RPMI7951 (cell line): ENCODE measurements around the gene EHBP1L1. TPM values are rescaled to one million over a fixed set of nuclear protein-coding genes. Genes with fewer than 3 reads are reported as not detected.
A peak's percentile ranks its signal among the peaks of the same experiment; 100 is the strongest.

Source experiments
- DNase-seq: peaks from one replicate; pipeline ENCODE4 v3.0.0-alpha.2; 2012; ENCODE audit warnings: low read depth
- total RNA-seq: library from RNA; depleted of rRNA; stranded (reverse); fragments of >200 nt; shearing (Covaris generic); gene quantifications from 2 replicates; pipeline ENCODE4 v1.2.3, GENCODE V29; 2014

EHBP1L1 gene
- total RNA-seq, 1 experiment from 2014 or later = 22.8 TPM

DNA sequence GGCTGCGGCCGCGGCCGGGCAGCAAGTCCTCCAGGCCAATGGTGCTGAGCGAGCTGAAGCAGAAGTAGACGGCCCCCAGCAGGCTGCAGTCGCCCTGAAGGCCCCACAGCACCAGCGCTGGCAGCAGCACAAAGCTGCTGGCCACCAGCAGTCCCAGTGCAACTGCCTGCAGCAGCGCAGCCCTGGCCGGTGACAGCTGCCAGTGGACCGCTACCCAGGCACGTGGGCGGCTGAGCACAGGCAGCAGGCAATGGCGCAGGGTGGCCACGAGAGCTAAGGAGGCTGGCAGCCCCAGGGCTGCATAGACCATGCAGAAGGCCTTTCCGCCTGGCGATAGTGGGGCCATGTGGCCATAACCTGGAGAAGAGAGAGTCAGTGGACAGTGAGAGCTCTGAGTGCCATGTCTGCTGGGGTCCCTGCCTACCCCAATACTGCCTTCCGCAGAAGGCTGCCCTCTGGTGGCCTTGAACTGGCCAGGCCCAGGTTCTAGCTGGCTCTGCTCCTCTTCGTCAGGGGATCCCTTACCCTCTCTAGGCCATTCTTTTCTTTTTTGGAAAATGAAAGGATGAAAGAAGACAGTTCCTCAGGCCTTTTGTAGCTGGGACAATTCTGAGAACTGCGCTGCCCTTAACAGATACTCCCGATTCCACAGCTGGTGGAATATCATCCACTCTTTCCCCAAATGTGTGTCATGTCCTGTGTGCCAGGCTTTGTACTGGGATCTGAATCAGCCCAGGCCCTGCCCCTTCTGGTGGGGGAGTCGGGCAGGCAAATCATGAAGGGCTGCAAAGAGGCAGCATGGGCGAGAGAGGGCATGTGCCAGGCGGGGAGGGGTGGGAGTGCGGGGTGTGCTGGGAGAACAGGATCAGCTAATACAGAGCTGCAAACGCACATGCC lies 17.9 kb downstream of the EHBP1L1 start:
- DNase-seq = no peak

DNA sequence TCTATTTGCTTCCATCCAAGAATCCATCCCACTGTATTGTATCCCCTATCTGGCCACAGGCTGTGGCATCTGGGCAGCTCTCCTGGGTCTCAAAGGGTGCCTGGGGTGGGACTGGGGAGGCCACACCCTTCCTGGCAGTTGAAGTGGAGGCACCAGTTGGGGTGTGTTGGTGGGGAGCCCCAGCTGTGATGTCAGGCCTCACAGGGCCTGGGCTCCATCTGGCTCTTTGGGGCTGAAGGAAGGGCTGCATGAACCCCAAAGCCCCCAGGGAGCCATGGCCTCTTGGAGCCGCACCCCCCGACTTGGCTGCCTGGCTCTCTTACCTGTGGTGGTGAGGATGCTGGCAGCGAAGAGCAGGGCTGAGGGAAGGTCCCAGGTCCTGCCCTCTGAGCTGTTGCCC lies 19.3 kb downstream of the EHBP1L1 start:
- no peak for DNase-seq

DNA sequence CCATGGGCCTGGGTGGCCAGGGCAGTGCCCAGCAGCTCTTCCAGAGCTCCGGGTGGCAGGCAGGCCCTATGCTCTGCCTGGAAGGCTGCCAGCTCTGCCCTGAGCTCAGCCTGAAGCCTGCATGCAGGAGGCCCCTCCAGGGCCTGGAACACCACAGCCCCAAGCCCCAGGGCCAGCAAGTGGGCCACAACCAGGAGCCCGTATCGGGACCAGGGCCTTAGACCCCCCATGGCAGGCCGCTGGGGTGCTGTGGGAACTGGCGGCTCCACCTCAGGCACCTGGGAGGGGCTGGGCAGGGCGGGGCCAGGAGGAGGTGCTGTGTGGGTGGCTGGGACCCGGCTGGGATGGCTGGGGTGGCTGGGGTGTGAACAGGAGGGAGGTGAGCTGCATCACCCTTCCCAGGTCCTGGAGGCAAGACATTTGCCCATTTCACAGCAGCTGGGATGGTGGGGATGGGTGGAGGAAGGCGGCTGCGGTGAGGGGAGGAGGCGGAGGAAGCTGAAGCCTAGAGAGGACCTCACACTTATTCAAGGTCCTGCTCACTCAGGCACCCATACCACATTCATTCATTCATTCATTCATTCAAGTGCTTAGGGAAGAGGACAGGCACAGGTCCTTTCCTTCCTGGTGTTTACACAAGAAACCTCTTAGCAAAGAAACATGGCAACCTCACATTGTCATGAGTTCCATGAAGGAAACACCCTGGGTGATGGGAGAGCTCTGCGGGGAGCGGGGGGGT lies 19.9 kb downstream of the EHBP1L1 start, which contains the start of gene KCNK7:
TSS of gene KCNK7 (minus strand) at position 258 of the 739 bp plus-strand sequence. CDS start at position 230, 28 bp downstream.
- DNase-seq = no peak

DNA sequence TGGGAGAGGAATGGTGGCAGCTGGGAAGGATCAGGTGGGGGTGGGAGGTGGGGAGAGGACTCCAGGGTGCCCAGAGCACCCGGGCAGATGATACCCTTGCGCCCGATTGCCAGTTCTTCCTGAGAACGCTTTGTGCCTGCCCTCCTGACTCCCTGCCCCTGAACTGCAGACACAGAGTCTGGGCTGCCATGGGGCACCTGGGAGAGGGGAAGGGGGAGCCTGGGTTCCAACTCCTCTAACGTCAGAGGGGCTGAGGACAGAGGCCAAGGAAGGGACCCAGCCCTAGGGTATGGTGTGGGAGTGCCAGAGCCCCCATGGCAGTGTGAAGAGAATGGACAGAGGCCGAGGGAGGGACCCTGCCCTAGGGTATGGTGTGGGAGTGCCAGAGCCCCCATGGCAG lies 20.7 kb downstream of the EHBP1L1 start:
- DNase-seq = no peak

DNA sequence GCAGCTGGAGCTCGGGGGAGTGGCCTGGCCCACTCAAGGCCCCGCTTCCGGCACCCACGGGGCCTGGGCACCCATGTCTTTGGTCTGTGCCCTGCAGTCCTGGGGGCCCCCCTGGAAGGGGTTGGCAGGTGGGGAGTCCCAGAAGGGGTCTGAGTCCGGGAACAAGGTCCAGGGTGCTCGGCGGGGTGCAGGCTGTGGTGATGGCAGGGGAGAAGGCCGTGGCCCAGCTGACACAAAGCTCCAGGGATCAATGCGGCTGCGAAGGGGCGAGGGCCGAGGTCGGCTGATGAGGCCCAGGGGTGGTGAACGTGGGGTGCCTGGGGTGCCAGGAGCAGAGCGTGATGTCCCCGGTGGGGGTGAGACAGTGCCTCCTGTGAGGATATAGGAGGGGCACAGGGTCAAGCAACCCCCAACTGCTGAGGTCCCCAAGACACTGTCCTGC lies 22.4 kb downstream of the EHBP1L1 start:
- DNase-seq = no peak

DNA sequence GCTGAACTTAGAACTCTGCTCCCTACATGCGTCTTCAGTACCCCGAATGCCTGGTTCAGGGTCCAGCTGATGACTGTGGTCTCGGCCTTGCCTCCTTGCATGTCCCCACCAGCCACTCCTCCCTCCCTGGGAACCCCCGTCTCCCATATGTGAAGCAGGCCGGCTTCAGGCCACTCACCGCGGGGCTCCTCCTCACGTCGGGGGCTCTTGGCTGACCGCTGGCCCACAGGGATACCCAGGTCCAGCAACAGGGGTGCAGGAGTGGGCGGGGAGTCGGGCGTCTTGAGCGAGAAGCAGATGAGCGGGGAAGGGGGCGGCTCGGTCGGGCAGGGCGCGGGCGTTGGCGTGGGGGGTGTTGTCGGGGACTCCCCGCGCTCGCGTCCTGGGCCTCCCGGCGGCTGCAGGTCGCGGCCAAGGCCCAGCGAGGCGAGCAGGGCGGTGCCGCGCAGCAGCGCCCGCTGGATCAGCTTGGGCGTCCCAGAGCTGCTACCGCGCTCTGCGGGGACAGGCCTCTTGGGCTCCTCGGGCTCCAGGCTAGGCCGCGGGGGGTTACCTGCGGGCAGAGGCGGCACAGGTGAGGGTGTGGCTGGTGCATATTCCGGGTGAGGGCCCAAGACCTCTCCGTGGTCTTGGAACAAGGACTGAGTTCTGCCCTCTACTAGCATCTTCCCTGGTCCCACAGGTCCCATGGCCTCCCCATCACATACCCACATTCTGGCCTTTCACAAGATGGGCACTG lies 23.5 kb downstream of the EHBP1L1 start:
- DNase-seq = no peak

DNA sequence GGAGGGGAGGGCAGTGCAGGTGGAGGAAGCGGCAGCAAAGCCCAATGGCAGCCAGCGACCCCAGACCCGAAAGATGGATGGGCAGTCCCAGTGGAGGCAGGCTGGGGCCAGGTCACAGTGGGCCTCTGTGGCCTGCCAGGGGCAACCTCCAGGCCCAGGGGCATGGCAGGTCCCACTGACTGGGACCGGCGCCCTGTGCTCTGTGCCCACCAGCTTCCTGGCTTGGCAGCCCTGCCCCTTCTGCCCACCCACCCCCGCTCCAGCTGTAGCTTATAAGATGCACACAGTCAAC lies 24.0 kb downstream of the EHBP1L1 start:
- no peak for DNase-seq

DNA sequence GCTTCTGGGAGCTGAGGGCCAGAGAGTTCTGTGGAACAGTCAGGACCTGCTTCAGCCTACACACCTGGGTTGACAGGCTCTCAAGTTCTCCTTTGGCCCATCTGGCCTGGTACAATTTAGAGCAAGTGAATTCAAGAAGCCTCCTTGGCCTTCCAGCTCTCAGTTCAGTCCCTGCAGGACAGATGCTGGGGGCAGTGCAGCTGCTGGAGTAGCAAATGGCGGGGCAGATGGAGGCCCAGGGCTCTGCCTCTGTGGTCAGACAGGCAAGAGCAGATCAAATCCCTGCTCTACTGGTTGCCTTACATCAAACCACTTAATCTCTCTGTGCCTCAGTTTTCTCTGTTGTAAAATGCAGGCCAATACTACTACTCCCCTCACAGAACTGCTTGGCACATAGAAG lies 28.4 kb downstream of the EHBP1L1 start:
- no peak for DNase-seq

DNA sequence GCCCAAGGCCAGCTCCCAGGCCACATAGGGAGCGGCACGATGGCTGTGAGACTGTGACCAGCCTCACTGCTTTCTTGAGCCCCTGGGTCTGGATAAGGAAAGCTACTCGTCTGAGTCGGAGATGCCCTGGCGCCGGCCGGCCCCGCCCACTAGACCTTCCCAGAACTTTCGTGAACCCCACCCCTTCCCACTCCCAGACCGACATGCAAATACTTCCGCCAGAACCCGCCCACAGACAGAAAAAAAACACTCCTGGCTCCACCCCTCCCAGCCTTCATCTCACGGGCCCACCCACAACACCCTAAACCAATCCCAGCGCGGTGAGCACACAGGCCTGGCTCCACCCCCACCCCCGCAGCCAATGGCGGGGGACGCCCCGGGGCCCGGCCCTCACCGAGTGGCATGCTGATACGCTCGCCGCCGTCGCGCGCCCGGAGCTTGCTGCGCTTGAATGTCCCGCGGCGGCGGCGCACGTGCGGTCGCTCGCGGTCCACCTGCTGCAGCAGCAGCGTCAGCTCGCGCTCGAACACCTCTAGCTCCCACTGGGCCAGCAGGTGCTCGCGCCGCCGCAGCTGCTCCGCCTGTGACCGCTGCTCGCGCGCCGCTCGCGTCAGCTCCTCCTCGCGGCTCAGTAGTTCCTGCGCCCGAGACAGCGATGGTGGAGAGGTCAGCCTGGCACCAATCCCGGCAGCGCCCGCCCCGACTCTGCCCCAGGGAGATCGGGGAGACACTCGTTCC lies 31.2 kb downstream of the EHBP1L1 start:
- DNase-seq = no peak

DNA sequence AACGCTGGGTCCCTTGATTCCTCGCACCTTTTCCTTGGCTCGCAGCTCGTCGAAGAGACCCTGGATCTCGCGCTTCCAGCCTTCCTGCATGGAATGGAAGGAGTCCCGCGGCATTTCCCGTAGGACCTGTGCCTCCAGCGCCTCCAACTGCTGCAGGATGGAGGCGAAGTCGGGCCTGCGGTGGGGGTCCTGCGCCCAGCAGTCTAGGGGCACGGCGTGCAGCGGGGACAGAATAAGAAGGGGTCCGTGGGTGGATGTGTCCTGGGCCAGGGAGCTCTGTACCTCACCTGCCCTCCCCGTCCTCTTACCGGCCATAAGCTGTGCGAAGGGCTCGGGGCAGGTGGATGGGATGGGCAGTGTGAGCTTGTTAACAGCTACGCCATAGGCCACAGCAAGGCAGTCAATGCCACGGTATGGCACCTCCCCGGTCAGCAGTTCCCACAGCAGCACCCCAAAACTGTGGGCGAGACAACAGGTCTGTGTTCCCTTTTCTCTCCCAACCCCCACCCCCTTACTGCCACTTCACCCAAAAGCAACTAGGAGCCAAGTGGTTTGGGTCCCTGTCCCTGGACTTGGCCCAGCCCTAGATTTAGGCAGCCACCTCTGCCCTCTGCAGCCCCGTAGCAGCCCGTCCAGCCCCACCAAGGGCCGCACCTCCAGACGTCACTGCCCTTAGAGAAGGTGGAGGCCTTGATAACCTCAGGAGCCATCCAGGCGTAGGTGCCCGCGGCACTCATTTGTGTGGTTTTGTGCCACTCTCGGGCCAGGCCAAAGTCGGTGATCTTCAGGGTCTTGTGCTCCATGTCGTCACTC lies 32.0 kb downstream of the EHBP1L1 start:
- DNase-seq = no peak

DNA sequence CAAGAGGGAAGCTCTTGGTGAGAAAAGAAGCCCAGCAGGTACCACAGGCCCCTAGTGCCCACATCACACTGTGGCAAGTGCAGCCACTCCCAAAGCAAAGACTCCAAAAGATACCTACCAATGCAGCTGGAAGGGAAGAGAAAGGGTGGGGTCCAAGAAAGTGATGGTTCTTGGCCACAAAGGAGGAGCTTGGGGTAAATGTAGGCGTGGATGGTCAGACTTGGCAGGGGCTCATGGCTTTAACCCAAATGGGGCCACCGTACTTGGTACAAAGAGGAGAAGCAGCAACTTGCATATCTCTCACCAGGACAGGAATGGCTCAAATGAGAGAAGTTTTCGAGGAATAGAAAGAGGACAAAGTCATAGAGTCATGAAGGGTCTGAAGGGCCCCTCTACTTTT lies 33.4 kb downstream of the EHBP1L1 start:
- DNase-seq = no peak

DNA sequence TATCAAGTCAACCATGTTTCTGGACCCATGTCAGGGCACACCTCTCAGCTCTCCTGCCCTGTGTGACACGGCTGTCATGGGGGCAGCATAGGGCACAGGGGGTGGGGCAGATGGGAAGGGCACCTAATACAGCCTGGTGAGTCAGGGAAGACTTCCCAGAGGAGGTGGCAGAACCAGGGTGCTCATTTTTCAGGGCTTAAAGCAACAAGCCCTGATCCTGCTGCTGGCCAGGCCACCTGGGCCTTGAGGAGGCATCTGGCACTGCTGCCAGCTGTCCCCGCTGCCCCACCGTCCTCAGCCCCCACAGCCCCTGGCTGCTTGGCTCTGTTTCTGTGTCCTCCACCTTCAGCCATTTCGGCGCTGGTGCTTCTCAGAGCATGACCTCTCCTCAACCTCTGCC lies 33.8 kb downstream of the EHBP1L1 start:
- no peak for DNase-seq

DNA sequence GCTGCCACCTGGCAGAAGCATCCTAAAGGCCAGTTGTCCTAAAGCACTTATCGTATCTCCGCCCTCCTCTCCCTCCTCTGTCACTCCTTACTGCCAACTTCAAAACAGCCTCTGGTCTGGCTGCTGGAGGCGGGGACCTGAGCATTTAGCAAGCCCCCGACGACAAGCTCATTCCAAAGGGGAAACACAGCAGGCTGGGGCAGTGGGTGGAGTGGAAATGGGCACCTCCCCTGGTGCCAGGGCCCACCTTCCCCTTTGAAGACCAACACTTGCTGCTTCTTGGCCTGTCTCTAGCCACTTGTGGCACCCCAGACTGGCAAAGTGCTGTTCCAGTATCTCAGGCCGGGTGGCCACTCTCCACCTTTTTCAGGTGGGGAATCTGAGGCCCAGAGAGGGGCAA lies 34.6 kb downstream of the EHBP1L1 start:
- DNase-seq = no peak

DNA sequence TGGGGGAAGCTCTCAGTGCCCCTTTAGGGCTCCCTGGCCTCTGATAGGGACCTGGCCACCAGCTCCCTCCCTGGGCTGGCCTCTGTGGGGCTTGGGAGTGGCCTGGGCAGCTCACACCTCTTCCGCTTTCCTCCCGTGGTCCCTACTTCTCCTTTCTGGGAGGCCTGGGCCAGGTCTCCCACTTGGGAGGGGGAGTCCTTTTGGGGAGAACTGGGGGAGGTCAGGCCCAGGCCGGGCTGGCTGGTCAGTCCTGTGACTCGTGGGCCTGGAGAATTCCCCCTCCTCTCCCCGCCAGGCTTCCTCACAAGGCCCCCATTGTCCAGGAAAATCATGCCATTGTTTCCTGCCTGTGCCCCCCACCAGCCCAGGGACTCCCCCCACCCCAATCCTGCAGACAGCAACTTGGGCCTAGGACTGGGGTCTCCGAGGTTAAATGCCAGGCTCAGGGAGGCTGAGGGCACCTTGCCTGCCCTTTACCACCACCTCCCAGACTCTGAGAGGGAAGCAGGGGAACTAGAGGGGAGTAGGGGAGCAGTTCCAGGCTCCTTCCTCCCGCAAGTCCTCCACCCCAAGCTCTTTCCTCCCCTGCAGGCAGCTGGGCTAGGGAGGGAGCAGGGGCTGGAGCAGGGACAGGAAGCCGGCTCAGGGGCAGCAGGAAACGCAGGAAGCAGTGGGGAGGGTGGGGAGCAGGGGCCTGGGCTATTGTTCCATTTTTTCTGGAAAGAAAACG lies 35.3 kb downstream of the EHBP1L1 start:
- DNase-seq = no peak

DNA sequence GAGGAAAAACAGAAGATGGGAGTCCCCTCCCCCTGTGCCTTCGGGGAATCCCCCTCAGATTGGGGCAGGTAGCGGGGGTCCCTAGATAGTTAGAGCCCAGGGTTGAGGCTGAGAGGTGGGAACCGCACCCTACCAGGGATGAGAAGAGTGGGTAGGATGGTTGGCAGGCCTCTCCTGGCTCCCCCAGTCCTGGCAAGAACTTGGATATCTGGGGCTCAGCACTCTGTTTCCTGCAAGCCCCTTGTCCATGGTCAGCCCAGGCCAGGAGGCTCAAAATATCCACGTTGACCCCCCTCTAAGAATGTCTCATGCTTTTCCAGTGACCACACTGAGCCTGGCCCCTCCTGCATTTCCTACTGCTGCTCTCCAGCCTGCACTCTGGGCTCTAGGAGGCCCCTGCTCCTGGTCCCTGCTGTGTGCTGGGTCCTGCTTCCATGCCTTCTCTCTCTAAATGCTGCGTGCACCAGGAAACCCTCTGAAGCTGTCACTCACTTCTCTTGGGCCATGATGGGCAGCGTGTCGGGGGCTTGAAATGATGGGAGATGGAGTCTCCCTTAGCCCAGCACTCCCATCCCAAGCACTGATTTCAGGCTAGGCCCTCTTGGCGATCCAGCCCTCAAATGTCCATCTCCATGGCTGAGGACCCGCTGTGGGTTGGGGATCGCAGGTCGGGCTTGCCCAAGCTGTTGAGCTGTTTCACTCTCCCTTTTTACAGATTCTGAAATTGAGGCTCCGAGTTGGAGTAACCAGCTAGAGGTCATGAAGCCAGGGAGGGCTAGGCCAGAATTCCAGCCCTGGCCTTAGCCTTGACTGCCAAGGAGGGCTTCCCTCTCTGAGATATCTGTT lies 36.1 kb downstream of the EHBP1L1 start:
- DNase-seq = no peak

DNA sequence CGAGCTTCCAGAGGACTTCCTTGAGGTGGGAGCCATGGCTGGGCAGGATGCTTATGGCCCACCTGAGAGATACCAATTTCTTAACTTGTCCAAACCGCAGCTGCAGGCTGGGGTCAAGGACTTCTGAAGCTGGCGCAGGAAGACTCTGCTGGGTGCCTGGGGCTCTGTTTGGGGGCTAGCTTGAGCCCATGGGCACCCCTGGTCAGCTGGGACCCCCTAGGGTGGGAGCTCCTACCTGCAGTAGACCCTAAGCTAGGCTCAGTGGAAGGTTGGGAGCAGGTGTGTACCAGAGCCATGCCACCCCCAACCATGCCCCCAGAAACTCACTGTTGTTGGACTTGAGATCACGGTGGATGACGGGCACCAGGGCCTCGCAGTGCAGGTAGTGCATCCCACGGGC lies 36.8 kb downstream of the EHBP1L1 start:
- DNase-seq = no peak

DNA sequence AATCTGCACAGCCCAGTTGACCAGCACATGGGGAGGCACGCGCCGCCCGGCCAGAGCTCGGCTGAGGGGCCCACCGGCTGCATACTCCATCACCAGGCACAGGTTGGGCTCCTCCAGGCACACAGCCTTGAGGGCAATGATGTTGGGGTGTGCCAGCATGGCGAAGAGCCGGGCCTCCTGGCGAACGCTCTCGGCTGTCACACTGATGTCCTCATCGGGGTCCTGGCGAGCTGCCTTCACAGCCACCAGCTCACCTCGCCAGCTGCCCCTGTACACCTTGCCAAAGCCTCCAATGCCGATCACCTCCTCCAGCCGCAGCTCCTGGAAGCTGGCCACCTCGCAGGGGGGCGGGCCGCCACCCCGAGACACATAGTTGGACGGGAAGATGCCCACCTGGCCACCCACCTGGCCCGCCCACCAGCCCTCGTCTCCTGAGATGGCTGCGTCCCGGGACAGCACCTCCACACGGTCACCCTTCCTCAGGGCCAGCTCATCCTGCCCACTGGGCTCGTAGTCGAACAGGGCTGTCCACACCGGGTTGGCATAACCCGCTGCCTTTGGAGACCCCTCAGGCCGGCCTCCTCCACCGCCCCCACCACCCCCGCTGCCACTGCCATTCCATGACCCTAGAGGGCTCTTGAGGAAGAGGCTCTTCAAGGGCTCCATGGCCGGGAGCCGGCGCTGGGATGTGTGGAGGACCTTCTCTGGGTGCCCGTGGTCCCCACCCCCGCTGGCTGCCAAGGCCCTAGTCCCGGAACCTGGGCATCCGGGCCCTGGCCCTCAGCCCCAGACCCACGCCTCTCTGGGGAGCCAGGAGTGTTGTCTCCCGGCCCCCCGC lies 37.5 kb downstream of the EHBP1L1 start:
- no peak for DNase-seq

DNA sequence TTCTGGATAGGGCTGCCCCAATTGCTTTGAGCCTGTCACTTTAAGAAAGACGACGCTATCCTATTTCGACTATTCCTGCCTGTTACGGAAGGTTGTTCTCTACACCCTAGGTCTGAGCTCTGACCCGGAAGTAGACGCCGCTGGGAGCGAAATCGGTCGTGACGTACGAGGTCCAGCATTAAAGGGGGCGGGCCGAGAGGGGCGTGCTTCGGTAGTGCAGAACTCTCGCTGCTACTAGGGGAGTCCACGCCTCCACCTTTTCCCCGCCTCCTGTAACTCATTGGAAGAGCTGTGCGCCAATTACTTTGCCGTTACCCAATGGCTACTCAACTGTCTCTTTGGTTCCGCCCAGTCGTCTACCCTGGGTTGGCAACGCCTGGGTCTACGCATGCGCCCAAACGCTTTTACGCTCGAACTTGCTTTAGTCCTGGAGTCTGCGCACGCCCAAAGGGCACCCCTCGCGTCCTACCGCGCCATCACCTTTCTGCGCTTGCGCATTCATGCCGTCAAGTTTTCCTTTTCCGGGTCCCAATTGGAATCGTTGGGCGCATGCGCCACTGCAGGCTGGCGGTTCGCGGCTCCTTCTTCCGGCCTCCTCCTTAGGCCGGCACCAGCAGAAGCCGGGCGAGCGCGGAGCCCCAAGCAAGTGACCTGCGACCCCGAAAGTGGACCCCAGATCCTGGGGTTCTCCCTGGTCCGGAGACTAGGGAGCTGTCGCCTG lies 39.5 kb downstream of the EHBP1L1 start, which contains the start of gene PCNX3:
TSS of gene PCNX3 (plus strand) at position 548 of the 721 bp plus-strand sequence. CDS start 536 bp downstream, outside the sequence.
- DNase-seq = peak; percentile 100
